Brain microvascular endothelial cell (primary cell): ENCODE data around the gene CCR9.

Experiments
- DNase-seq: peaks from one replicate; pipeline ENCODE4 v3.0.0-alpha.2; 2020
- H3K27ac ChIP-seq: fragments of 250-450 bp; sonication (Bioruptor Pico); 2 replicates; pipeline ENCODE4 v1.5.1; 2020; ENCODE audit warnings: mild to moderate bottlenecking, moderate library complexity
- H3K27me3 ChIP-seq: fragments of 250-450 bp; sonication (Bioruptor Pico); replicated peaks from 2 replicates; pipeline ENCODE4 v1.5.1; 2020; ENCODE audit warnings: mild to moderate bottlenecking
- H3K36me3 ChIP-seq: fragments of 250-450 bp; sonication (Bioruptor Pico); replicated peaks from 2 replicates; pipeline ENCODE4 v1.5.1; 2020; ENCODE audit warnings: mild to moderate bottlenecking
- H3K4me3 ChIP-seq: 2 replicates; pipeline ENCODE4 v1.5.1; 2011; ENCODE audit warnings: low read depth, mild to moderate bottlenecking, control low read depth, low read length, moderate library complexity
- CTCF ChIP-seq: IDR thresholded peaks from 2 replicates; pipeline ENCODE4 v1.5.1; 2011; ENCODE audit warnings: low read depth, mild to moderate bottlenecking, moderate library complexity, low read length, control low read depth, inconsistent platforms; ENCODE audit errors: missing control alignments
- in situ Hi-C: cut with HindIII; loops from 2 replicates; pipeline ENCODE4 v1.10.0; 2017; ENCODE audit warnings: low sequenced_read_pairs, low pct_ligation_motif_present

Gene CCR9

GRCh38 chr3:45937206-45938042 lies 51.1 kb downstream of the CCR9 start:
- Histone ChIP-seq H3K36me3 (peaks cover 2% of the 10 kb centered on the region), H3K4me3 (no peak overlapping the region), H3K27me3 (no peaks in the 10 kb centered on the region), H3K27ac (no peak overlapping the region)
- in situ Hi-C loops: no loop called here
- TF ChIP-seq CTCF: no peak
- no peak for DNase-seq

- H3K36me3 ChIP-seq: no peaks in the 10 kb centered on the region
- in situ Hi-C loops: no loop called here
- TF ChIP-seq CTCF: no peak
- DNase-seq: no peak
- H3K27me3 ChIP-seq: no peaks in the 10 kb centered on the region
- H3K27ac ChIP-seq: no peak overlapping the region
- no peak overlapping the region for H3K4me3 ChIP-seq
Measured at GRCh38 chr3:45938043-45938435, 51.7 kb downstream of the CCR9 start.

GRCh38 chr3:45938864-45939263 lies 52.5 kb downstream of the CCR9 start:
- H3K36me3 ChIP-seq: no peaks in the 10 kb centered on the region
- TF ChIP-seq CTCF: peak; percentile 94
- in situ Hi-C loops: no loop called here
- H3K4me3 ChIP-seq: no peak overlapping the region
- H3K27ac ChIP-seq: no peak overlapping the region
- peak; percentile 92 for DNase-seq
- H3K27me3 ChIP-seq: no peaks in the 10 kb centered on the region

- in situ Hi-C loops: no loop called here
- no peak for TF ChIP-seq CTCF
Measured at GRCh38 chr3:45939341-45939771, 53.0 kb downstream of the CCR9 start.

GRCh38 chr3:45940004-45940780 lies 53.8 kb downstream of the CCR9 start:
- no peak overlapping the region for H3K27ac ChIP-seq
- H3K36me3 ChIP-seq: no peaks in the 10 kb centered on the region
- no peak for TF ChIP-seq CTCF
- in situ Hi-C loops: no loop called here
- H3K4me3 ChIP-seq: no peak overlapping the region
- DNase-seq: no peak
- no peaks in the 10 kb centered on the region for H3K27me3 ChIP-seq

More at GRCh38 chr3:45939341-45939771, 53.0 kb downstream of the CCR9 start:
- H3K27me3 ChIP-seq: no peaks in the 10 kb centered on the region
- DNase-seq: no peak
- no peak overlapping the region for H3K4me3 ChIP-seq
- no peak overlapping the region for H3K27ac ChIP-seq
- H3K36me3 ChIP-seq: no peaks in the 10 kb centered on the region
